Measurements from ENCODE around the gene ZNF638.

ZNF638 gene

GRCh38 chr2:71331581-71332434, at the start of gene ZNF638:
ZNF638 (plus strand) TSS chr2:71331782; CDS start chr2:71348955, 17,173 bp downstream.
- H2AFZ ChIP-seq (ENCODE audit: low read length), result no peak within 1 kb of the TSS
- H3K36me3 ChIP-seq (ENCODE audit: insufficient read depth, low read length), result peaks cover 23% of the 10 kb centered on the region
- peaks cover 49% of the 10 kb centered on the region for H3K79me2 ChIP-seq (ENCODE audit: insufficient read depth, low read length)
- H3K27me3 ChIP-seq (ENCODE audit: insufficient read depth, low read length), result no peaks in the 10 kb centered on the region
- H3K4me2 ChIP-seq (ENCODE audit: low read length), result peak within 1 kb of the TSS; percentile 75
- peak within 1 kb of the TSS; percentile 85 for H3K9ac ChIP-seq (ENCODE audit: low read length)
- H3K9me2 ChIP-seq (ENCODE audit: low read depth, low read length), result no peaks in the 10 kb centered on the region
- no peaks in the 10 kb centered on the region for H3K9me3 ChIP-seq (ENCODE audit: low read length)
- H3K4me1 ChIP-seq (ENCODE audit: insufficient read depth, low read length, severe bottlenecking), result peaks cover 19% of the 10 kb centered on the region
- no peaks in the 10 kb centered on the region for H4K20me1 ChIP-seq (ENCODE audit: insufficient read depth, low read length)
- peak within 1 kb of the TSS; percentile 87 for H3K4me3 ChIP-seq (ENCODE audit: low read depth, low read length, poor library complexity, severe bottlenecking)
- H3K27ac ChIP-seq (ENCODE audit: low read depth, low read length, poor library complexity, severe bottlenecking), result peak within 1 kb of the TSS; percentile 14
- no peak for TF ChIP-seq EZH2 (IDR thresholded peaks at IDR 0.05; ENCODE audit: borderline replicate concordance, low read length)
- TF ChIP-seq CTCF (IDR thresholded peaks at IDR 0.05; ENCODE audit: low read length), result peak; percentile 64
- no peaks in the 10 kb centered on the region for H3F3A ChIP-seq (ENCODE audit: insufficient read depth, low read length)

GRCh38 chr2:71281950-71282349, 49.6 kb upstream of the ZNF638 start:
- Histone ChIP-seq H3K36me3 (ENCODE audit: insufficient read depth, low read length) (no peaks in the 10 kb centered on the region), H3K4me3 (ENCODE audit: low read depth, low read length, poor library complexity, severe bottlenecking) (no peak overlapping the region), H2AFZ (ENCODE audit: low read length) (no peak overlapping the region), H3K27me3 (ENCODE audit: insufficient read depth, low read length) (no peaks in the 10 kb centered on the region), H4K20me1 (ENCODE audit: insufficient read depth, low read length) (no peaks in the 10 kb centered on the region), H3K4me1 (ENCODE audit: insufficient read depth, low read length, severe bottlenecking) (no peaks in the 10 kb centered on the region), H3K4me2 (ENCODE audit: low read length) (no peak overlapping the region), H3K9me3 (ENCODE audit: low read length) (no peaks in the 10 kb centered on the region), H3K79me2 (ENCODE audit: insufficient read depth, low read length) (no peaks in the 10 kb centered on the region), H3F3A (ENCODE audit: insufficient read depth, low read length) (no peaks in the 10 kb centered on the region), H3K9me2 (ENCODE audit: low read depth, low read length) (no peaks in the 10 kb centered on the region), H3K9ac (ENCODE audit: low read length) (no peak overlapping the region), H3K27ac (ENCODE audit: low read depth, low read length, poor library complexity, severe bottlenecking) (no peak overlapping the region)
- TF ChIP-seq EZH2 (IDR thresholded peaks at IDR 0.05; ENCODE audit: borderline replicate concordance, low read length) (no peak), CTCF (IDR thresholded peaks at IDR 0.05; ENCODE audit: low read length) (no peak)

GRCh38 chr2:71282493-71282892, 49.1 kb upstream of the ZNF638 start:
- Histone ChIP-seq H3K27me3 (ENCODE audit: insufficient read depth, low read length) (no peaks in the 10 kb centered on the region), H3K4me2 (ENCODE audit: low read length) (no peak overlapping the region), H3K9me3 (ENCODE audit: low read length) (no peaks in the 10 kb centered on the region), H3K4me1 (ENCODE audit: insufficient read depth, low read length, severe bottlenecking) (no peaks in the 10 kb centered on the region), H3K36me3 (ENCODE audit: insufficient read depth, low read length) (no peaks in the 10 kb centered on the region), H3K4me3 (ENCODE audit: low read depth, low read length, poor library complexity, severe bottlenecking) (no peak overlapping the region), H4K20me1 (ENCODE audit: insufficient read depth, low read length) (no peaks in the 10 kb centered on the region), H3K79me2 (ENCODE audit: insufficient read depth, low read length) (no peaks in the 10 kb centered on the region), H3F3A (ENCODE audit: insufficient read depth, low read length) (no peaks in the 10 kb centered on the region), H3K9me2 (ENCODE audit: low read depth, low read length) (no peaks in the 10 kb centered on the region), H2AFZ (ENCODE audit: low read length) (no peak overlapping the region), H3K27ac (ENCODE audit: low read depth, low read length, poor library complexity, severe bottlenecking) (no peak overlapping the region), H3K9ac (ENCODE audit: low read length) (no peak overlapping the region)
- TF ChIP-seq CTCF (IDR thresholded peaks at IDR 0.05; ENCODE audit: low read length), result no peak; the same call in 1 of the 2 replicates
- no peak for TF ChIP-seq EZH2 (IDR thresholded peaks at IDR 0.05; ENCODE audit: borderline replicate concordance, low read length)

All from OCI-LY1 (cell line).